ENCODE data around the gene PLD6.
"Not testable (repeated sequence)": the region's sequence is repeated elsewhere in the genome, so short reads cannot be mapped to it uniquely, and the experiment has no call there.

PLD6 gene

DNA sequence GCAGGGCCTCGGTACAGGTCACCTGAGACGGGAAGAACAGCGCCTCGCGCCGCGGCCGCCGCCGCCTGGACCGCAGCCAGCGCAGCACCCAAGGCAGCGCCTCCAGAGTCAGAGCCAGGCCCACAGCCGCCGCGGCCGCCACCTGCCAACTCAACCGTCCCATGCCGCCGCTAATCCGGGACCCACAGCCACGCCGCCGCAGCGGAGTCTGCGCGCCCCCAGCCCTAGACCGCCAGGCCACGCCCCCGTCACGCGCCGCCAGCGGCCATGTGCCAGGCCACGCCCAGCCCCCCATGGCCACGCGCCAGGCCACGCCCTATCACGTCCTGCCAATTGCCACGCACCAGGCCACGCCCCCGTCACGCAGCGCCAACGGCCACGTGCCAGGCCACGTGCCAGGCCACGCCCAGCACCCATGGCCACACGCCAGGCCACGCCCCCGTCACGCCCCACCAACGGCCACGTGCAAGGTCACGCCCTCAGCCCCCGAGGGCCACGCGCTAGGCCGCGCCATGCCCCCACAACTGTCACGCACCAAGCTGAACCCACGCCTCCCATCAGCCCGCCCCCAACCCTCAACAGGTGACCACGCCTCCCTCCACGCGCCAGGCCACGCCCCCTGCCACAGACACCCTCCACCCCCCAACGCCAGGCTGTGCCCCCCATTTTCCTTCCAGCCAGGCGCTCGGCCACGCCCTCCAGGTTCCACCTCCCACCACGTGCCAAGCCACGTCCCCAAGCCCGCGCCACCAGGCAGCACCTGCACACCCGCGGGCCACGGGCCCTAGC is at the start of gene PLD6:
Gene PLD6, minus strand, starts transcription at position 210 of the 789 bp plus-strand sequence. Its CDS starts 47 bp downstream, at position 163.
- peak; percentile 95 for DNase-seq

DNA sequence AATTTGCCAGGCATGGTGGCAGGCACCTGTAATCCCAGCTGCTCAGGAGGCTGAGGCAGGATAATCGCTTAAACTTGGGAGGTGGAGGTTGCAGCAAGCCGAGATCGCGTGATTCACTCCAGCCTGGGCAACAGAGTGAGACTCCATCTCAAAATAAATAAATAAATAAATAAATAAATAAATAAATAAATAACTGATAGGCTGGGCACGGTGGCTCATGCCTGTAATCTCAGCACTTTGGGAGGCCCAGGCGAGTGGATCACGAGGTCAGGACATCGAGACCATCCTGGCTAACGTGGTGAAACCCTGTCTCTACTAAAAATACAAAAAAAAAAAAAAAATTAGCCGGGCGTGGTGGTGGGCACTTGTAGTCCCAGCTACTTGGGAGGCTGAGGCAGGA is 49.6 kb upstream of the PLD6 start:
- DNase-seq, result not testable (repeated sequence)

GRCh38 chr17:17254036-17254435 is 47.9 kb upstream of the PLD6 start:
- DNase-seq, result no peak

- DNase-seq, result no peak
Observed at GRCh38 chr17:17253406-17253805, 47.3 kb upstream of the PLD6 start.

- no peak for DNase-seq
Observed at GRCh38 chr17:17252149-17252661, 46.1 kb upstream of the PLD6 start.

GRCh38 chr17:17246879-17247278 is 40.7 kb upstream of the PLD6 start:
- DNase-seq, result no peak

DNA sequence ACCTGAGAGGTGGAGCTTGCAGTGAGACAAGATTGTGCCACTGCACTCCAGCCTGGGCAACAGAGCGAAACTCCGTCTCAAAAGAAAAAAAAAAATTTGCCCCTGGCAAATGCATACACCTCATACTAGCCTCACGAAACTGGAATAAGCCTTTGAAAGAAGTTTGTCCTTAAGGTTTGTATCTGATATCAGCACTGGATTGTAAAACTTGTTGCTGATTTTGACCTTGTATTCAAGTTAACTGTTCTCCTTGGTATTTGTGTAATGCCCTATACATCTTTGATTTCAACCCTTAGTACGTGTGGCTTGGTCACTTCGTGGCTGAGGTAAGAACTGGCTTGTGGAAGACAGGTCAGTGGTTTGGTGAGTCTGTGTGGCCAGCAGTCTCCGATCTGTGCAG is 37.0 kb upstream of the PLD6 start:
- DNase-seq, result no peak

DNA sequence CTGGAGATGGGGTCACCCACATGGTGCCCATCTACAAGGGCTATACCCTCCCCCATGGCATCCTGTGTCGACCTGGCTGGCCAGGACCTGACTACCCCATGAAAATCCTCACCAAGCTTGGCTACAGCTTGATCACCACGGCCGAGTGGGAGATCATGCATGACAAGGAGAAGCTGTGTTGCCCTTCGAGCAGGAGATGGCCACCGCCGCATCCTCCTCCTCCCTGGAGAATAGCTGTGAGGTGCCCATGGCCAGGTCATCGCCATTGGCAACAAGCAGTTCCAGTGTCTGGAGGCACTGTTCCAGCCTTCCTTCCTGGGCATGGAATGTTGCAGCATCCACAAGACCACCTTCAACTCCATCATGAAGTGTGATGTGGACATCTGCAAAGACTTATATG is 36.1 kb upstream of the PLD6 start:
- no peak for DNase-seq

- no peak for DNase-seq
Observed at GRCh38 chr17:17241656-17242055, 35.5 kb upstream of the PLD6 start.

DNA sequence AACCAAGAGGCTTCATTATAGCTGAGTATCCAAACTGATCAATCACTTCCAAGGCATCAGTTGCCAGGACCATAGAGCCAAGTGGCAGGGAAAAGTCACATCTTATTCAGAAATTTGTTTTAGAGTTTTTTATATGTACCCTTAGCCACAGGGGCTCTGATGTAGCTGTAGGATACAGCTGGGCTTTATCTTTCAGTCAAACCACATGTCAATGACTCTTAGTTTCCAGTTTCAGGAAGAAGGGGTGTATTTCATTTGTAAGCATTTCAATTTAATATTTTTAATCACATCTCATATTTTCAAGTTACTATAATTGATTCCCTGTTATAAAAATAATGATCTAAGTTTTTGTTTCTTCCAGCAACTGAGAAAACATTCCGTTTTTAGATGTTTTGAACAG is 33.7 kb upstream of the PLD6 start:
- DNase-seq, result no peak

DNA sequence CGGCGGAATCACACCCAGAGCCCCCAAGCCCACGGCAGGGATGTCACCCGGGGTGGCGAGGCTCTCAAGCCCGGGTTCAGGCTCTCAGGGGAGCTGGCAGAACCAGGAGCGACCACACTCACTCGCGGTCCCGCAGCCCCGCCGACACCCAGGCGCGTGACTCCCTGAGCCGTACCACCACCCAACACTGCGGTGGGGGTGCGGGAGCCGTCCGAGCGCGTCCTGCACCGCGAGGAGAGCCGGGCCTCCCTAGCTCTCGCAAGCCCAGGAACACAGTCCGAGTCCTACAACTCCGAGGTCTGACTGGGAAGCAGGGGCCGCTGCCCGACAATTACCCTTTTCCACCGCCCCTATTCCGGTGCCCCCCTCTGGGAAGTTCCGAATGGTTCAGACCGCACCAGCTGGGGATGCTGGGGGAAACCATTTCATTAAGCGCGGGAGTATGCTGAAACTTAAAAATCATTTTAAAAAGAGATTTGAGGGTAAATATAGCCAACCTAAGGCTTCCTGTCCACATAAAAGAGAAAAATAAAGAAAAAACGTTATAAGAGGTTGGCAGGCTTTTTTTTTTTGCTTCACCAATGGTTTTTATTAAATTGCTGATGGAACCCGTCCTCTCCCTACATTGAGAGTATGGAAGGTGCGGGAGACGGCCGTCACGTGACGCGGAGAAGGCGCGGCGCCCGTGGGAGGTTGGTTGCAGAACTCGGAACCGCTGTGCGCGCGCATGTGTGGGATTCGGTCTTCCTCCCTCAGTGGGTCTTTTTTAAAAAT is 31.1 kb upstream of the PLD6 start, which contains the start of gene FLCN:
Gene FLCN, minus strand, starts transcription at position 143 of the 774 bp plus-strand sequence. CDS start 9,031 bp downstream, outside the sequence.
- peak; percentile 88 for DNase-seq

- DNase-seq, result no peak
Observed at GRCh38 chr17:17236295-17237025, 30.3 kb upstream of the PLD6 start.

DNA sequence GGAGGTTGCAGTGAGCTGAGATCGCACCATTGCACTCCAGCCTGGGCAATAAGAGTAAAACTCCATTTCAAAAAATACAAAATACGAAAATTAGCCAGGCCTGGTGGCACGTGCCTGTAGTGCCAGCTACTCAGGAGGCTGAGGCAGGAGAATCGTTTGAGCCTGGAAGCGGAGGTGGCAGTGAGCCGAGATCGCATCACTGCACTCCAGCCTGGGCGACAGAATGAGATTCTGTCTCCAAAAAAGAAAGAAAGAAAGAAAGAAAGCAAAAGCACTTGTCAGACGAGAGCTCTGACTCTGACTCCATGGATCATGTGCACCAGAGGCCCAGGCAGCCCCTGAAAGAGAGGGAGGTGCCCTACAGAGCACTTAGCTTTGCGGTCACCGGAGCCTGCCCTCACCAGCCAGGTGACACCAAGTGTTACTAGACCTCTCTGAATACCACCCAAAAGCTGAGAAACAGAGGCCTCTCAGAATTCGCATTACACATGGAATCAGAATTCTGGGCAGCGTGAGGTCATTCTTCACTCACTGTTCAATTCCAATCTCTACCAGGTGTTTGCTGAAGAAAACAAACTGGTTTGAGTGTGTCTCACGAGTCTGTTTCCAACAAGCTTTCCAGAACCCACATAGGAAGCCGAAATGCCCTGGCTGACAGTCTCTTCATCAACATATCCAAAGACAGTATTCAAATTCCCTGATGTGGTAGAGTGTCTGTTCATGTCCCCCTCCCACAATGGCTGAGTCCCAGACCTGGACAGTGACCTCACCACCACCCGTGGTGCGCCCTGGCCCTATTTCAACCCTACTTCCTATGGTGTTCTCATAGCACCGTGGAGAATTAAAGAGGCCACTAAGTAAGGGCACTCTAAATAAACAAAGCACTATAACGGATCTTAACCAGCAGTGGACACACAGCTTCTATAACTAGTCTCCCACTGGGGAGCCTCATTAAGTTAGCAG is 29.4 kb upstream of the PLD6 start:
- DNase-seq, result no peak

- DNase-seq, result no peak
Observed at GRCh38 chr17:17232303-17232621, 26.1 kb upstream of the PLD6 start.

- no peak for DNase-seq
Observed at GRCh38 chr17:17231621-17232302, 25.6 kb upstream of the PLD6 start.

DNA sequence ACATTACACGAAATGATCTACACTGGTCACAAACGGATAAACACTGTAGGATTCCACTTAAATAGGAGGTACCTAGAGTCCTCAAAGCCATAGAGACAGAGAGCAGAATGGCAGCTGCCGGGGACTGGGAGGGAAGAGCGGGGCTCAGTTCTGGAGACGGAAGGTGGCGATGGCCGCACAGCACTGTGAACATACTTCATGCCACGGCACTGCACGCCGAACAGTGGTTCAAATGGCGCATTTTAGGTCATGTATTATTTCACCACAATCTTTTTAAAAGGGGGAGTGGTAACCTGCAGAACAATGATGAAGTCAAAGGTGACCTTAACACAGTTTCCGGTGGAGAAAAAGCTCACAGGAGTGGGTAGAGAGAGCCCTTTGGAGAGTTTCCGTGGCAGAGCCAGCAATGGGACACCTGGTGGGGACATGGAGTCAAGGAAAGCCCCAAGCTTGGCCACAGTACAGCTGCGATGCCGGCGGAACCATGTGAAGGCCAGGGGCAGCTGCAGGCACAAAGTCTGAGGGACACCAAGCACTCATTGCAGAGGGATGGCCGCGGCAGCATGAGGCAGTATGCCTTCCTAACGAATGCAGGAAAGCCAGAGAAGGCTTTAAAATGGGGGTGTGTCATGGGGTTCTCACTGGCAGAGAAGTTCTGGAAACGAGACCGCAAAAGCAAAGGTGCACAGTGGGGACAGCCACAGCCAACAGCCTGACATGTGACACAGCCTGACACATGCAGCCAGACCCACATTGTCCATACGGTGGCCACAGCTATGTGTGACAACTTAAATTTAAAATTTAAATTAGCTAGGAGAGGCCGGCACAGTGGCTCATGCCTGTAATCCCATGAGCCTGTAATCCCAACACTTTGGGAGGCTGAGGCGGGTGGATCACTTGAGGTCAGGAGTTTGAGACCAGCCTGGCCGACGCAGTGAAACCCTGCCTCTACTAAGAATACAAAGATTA is 23.6 kb upstream of the PLD6 start:
- no peak for DNase-seq

DNA sequence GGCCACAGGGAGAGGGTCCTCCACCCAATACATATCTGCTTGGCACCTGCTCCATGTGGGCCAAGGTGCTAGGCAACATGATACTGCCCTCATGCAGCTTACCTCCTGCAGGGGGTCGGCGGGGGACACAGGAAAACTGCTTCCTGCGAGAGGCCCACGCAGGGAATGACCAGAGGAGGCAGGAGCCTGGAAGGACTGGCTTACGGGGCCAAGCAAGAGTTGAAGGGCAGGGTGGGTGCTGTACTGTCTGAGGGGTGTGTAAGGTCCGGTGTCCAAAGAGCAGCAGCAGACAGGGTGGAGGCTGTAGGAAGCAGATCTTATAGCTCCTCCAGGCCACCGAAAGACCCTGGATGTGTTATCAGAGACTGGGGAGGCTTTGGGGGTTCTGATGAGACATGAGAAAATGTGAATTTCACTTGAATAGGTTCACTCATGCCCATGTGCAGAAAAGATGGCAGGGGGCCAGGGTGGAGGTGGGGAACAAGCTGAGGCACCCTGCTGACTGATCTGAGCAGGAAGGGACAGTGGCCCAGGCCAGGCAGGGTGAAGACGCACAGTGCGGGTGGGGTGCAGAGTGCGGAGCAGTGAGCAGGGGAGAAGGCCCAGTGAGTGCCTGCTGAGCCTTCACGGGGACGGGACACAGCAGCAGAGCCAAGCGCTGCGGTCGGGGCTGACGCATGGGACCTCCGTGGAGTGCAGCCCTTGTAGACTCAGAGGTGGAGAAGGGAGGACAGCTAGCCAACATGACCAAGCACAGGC is 22.6 kb upstream of the PLD6 start:
- no peak for DNase-seq

- DNase-seq, result no peak
Observed at GRCh38 chr17:17227608-17228520, 21.7 kb upstream of the PLD6 start.
